BLaER1 treated with 17β-estradiol and CSF1 and Interleukin-3, amounts not matched to agents 10 nM and 100 nM (cell line): ENCODE measurements around the gene TMEM86B.
A peak's percentile ranks its signal among the peaks of the same experiment; 100 is the strongest.

Experiments used
- H3K27ac ChIP-seq, 11 experiments: shearing (Covaris generic); formaldehyde crosslinking; 2 replicates each; pipeline ENCODE4 v1.8.1; 2022
- H3K27me3 ChIP-seq, 11 experiments: shearing (Covaris generic); formaldehyde crosslinking; 2 replicates each; pipeline ENCODE4 v1.8.1; 2022
- H3K36me3 ChIP-seq, 11 experiments: shearing (Covaris generic); formaldehyde crosslinking; 2 replicates each; pipeline ENCODE4 v1.8.1; 2022
- H3K4me1 ChIP-seq, 10 experiments: shearing (Covaris generic); formaldehyde crosslinking; 2 replicates each; pipeline ENCODE4 v1.8.1; 2022
- H3K4me2 ChIP-seq, 11 experiments: shearing (Covaris generic); formaldehyde crosslinking; 2 replicates each; pipeline ENCODE4 v1.8.1; 2022
- H3K4me3 ChIP-seq, 10 experiments: shearing (Covaris generic); formaldehyde crosslinking; 2 replicates each; pipeline ENCODE4 v1.8.1; 2022
- H3K9ac ChIP-seq, 11 experiments: shearing (Covaris generic); formaldehyde crosslinking; 2 replicates each; pipeline ENCODE4 v1.8.1; 2022
- H3K9me3 ChIP-seq, 11 experiments: shearing (Covaris generic); formaldehyde crosslinking; replicated peaks in 1 of 11; 2 replicates each; pipeline ENCODE4 v1.8.1; 2022
- H4K20me1 ChIP-seq, 11 experiments: shearing (Covaris generic); formaldehyde crosslinking; 2 replicates each; pipeline ENCODE4 v1.8.1; 2022
- Cebpa-rat ChIP-seq, 11 experiments: shearing (Covaris generic); IDR thresholded peaks; 2 replicates each; pipeline ENCODE4 v1.8.1; 2022

TMEM86B gene

GRCh38 chr19:55247621-55248099, 19.1 kb upstream of the TMEM86B start:
- peaks cover 52 to 93% (median 81%) of the 10 kb centered on the region in 11 experiments for H3K36me3 ChIP-seq

DNA sequence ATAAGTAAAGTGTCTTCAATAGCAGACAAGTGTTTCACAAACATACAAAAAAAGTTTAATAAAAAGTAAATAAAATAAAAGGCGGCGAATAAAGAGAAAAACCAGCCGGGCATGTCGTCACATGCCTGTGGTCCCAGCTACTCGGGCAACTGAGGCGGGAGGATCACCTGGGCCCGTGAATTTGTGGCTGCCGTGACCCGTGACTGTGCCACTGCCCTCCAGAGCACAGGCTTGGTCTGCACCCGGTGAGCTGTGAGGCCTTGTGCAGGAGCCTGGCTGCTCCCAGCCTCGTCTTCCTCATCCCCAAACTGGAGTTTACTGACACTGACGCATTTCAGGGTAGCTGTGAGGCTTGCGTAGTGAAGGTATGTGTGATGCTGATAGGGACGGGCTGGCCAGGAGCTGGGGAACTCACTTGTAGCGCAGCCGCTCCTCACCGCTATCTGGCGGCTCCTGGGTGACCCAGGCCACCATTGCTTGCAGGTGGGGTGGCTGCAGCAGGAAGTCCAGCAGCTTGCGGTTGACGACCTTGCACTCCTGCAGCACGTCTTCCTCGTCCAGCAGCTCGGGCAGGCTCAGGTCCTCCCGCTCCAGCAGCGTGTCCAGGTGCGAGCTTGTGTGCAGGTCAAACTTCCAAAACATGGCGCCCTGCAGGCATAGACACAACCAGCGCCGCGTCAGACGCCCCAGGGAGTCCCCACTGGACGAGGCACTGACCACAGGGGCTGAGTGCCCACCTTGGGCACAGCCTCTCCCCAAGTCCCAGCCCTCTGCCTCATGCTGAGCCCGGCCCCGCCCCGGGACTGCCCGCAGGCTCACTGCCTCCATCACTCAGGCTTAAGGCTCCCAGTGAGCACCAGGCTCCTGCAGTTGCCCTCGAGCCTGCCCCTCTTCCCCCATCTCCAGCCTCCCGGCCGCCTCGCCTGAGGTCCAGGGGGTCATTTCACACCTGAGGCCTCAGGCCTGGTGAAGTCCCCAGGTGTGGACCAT, 18.2 kb upstream of the TMEM86B start:
- H3K4me3 ChIP-seq, result no peak overlapping the region
- peaks cover 49 to 54% (median 51%) of the 10 kb centered on the region in 10 experiments for H3K4me1 ChIP-seq
- no peaks in the 10 kb centered on the region for H3K27me3 ChIP-seq
- H3K4me2 ChIP-seq, result peak overlapping the region; percentile 57 to 100 (median 99); a peak in 19 of 22 replicates
- H3K36me3 ChIP-seq, result peaks cover 61 to 97% (median 88%) of the 10 kb centered on the region in 11 experiments
- peak overlapping the region in 7 of 11 experiments; percentile 30 to 77 (median 43); a peak in 9 of 22 replicates for H3K27ac ChIP-seq
- H4K20me1 ChIP-seq, result peaks cover 96 to 100% (median 100%) of the 10 kb centered on the region in 11 experiments
- H3K9ac ChIP-seq, result peak overlapping the region in 5 of 11 experiments; percentile 19 to 54 (median 29); a peak in 7 of 22 replicates
- no peak for TF ChIP-seq Cebpa-rat (IDR thresholded peaks at IDR 0.05)
- no peaks in the 10 kb centered on the region for H3K9me3 ChIP-seq

More at GRCh38 chr19:55247621-55248099, 19.1 kb upstream of the TMEM86B start:
- Histone ChIP-seq H4K20me1 (peaks cover 96 to 100% (median 100%) of the 10 kb centered on the region in 11 experiments), H3K27ac (peak overlapping the region in 9 of 11 experiments; percentile 7 to 77 (median 34); a peak in 11 of 22 replicates), H3K27me3 (no peaks in the 10 kb centered on the region), H3K9ac (peak overlapping the region in 10 of 11 experiments; percentile 5 to 54 (median 42); a peak in 14 of 22 replicates), H3K4me2 (peak overlapping the region; percentile 57 to 100 (median 99)), H3K4me1 (peaks cover 58 to 63% (median 60%) of the 10 kb centered on the region in 10 experiments), H3K9me3 (no peaks in the 10 kb centered on the region), H3K4me3 (no peak overlapping the region)
- no peak for TF ChIP-seq Cebpa-rat (IDR thresholded peaks at IDR 0.05)

DNA sequence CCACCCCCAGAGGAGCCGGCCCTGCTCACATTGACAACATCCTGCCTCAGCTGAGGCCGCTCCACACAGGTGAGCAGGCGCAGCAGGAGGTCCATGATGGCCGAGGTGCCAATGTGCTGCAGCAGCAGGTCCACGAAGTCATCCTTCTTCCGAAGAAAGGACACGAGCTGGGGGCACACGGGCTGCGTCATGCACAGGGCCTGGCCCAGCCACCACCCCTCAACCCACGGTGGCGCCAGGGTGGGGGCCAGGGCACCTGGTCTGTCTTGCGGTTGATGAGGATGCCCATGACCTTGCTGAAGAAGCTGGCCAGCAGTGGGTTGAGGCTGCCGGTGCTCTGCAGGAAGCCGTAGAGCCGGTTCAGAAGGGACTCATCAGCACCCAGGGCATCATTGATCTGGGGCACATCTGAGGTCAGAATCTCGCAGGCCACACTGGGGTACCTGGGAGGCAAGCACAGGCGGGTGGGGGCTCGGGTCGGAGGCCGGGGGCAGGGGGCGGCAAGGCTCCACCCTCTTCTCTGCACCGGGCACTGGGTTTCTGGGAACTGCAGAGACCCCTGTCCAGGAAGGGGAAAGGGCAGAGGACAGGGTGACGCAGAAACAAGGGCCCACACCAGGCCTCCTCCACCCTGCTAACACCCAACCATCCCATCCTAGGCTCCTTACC, 16.8 kb upstream of the TMEM86B start:
- peaks cover 35 to 40% (median 37%) of the 10 kb centered on the region in 10 experiments for H3K4me1 ChIP-seq
- H4K20me1 ChIP-seq, result peaks cover 88 to 98% (median 96%) of the 10 kb centered on the region in 11 experiments
- no peaks in the 10 kb centered on the region for H3K27me3 ChIP-seq
- no peaks in the 10 kb centered on the region for H3K9me3 ChIP-seq
- H3K36me3 ChIP-seq, result peaks cover 73 to 99% (median 96%) of the 10 kb centered on the region in 11 experiments
- H3K4me2 ChIP-seq, result no peak overlapping the region
- H3K4me3 ChIP-seq, result no peak overlapping the region
- H3K9ac ChIP-seq, result no peak overlapping the region; a peak in 1 of 22 replicates
- TF ChIP-seq Cebpa-rat (IDR thresholded peaks at IDR 0.05), result no peak
- no peak overlapping the region for H3K27ac ChIP-seq

GRCh38 chr19:55244004-55244680, 15.6 kb upstream of the TMEM86B start:
- no peaks in the 10 kb centered on the region for H3K27me3 ChIP-seq
- no peak overlapping the region for H3K9ac ChIP-seq
- H3K9me3 ChIP-seq, result no peaks in the 10 kb centered on the region
- H3K4me1 ChIP-seq, result peaks cover 23 to 27% (median 24%) of the 10 kb centered on the region in 10 experiments
- H3K4me2 ChIP-seq, result no peak overlapping the region
- H3K4me3 ChIP-seq, result no peak overlapping the region
- TF ChIP-seq Cebpa-rat (IDR thresholded peaks at IDR 0.05), result no peak
- H3K36me3 ChIP-seq, result peaks cover 79 to 99% (median 97%) of the 10 kb centered on the region in 11 experiments
- no peak overlapping the region for H3K27ac ChIP-seq
- H4K20me1 ChIP-seq, result peaks cover 78 to 98% (median 96%) of the 10 kb centered on the region in 11 experiments

DNA sequence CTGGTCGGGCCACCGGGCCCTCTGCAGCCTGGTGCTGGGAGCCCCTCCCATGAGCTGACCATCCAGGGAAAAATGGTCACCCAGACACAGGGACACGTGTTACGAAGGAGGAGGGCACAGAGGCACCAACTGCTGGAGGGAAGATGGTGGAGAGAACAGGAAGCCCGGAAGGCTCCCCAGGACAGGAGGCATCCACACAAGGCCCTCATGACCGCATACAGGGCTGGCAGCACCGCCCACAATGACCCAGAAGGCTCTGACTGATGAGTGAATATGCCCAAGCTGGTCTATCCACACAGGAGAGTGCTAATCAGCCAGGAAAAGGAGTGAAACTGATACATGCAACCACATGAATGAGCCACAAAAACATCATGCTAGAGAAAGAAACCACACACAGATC, 14.0 kb upstream of the TMEM86B start:
- H3K4me2 ChIP-seq, result no peak overlapping the region
- TF ChIP-seq Cebpa-rat (IDR thresholded peaks at IDR 0.05), result no peak
- H4K20me1 ChIP-seq, result peaks cover 64 to 98% (median 95%) of the 10 kb centered on the region in 11 experiments
- H3K4me1 ChIP-seq, result peaks cover 6 to 11% (median 8%) of the 10 kb centered on the region in 10 experiments
- no peak overlapping the region for H3K27ac ChIP-seq
- H3K9ac ChIP-seq, result 0 out of 22 replicates have a peak overlapping the region, but pooled peaks of 1 of the 11 experiments have one; percentile 9
- H3K36me3 ChIP-seq, result peaks cover 96 to 99% (median 98%) of the 10 kb centered on the region in 11 experiments
- no peaks in the 10 kb centered on the region for H3K9me3 ChIP-seq
- no peaks in the 10 kb centered on the region for H3K27me3 ChIP-seq
- H3K4me3 ChIP-seq, result no peak overlapping the region

DNA sequence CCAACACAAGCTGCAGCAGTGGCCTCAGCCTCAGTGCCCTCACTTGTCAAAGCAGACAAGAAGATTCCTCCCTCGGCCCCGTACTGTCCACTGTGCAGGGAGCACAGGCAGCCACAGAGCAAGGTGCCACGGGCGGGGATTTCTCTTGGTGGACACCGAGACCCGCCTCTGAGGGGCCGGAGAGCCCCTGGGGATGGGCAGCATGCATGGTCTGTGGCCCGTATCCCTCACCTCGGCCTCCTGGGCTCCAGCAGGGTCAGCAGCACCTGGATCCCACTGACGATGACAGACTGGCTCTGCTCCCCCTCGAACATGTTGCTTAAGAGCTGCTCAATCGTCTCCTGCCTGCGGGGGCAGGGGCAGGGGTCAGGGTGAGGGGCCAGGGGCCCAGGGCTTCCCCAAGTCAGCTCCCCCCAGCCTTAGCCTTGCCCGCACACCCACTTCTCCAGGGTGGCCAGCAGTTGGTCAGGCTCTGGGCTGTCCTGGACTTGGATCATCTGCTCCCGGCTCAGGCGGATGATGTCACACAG, 13.4 kb upstream of the TMEM86B start:
- peaks cover 97 to 99% (median 98%) of the 10 kb centered on the region in 11 experiments for H3K36me3 ChIP-seq
- no peak overlapping the region for H3K4me2 ChIP-seq
- H3K27ac ChIP-seq, result no peak overlapping the region
- TF ChIP-seq Cebpa-rat (IDR thresholded peaks at IDR 0.05), result no peak
- peaks cover 1 to 6% (median 3%) of the 10 kb centered on the region in 10 experiments; a peak in 16 of 20 replicates for H3K4me1 ChIP-seq
- 0 out of 22 replicates have a peak overlapping the region, but pooled peaks of 1 of the 11 experiments have one; percentile 9 for H3K9ac ChIP-seq
- H3K9me3 ChIP-seq, result no peaks in the 10 kb centered on the region
- H3K4me3 ChIP-seq, result no peak overlapping the region
- peaks cover 63 to 98% (median 95%) of the 10 kb centered on the region in 11 experiments for H4K20me1 ChIP-seq
- H3K27me3 ChIP-seq, result no peaks in the 10 kb centered on the region

- no peaks in the 10 kb centered on the region for H3K27me3 ChIP-seq
- H3K9me3 ChIP-seq, result no peaks in the 10 kb centered on the region
- no peak overlapping the region for H3K4me3 ChIP-seq
- peaks cover 63 to 98% (median 95%) of the 10 kb centered on the region in 11 experiments; a peak in 21 of 22 replicates for H4K20me1 ChIP-seq
- no peak for TF ChIP-seq Cebpa-rat (IDR thresholded peaks at IDR 0.05)
- no peak overlapping the region for H3K9ac ChIP-seq
- no peaks in the 10 kb centered on the region for H3K4me1 ChIP-seq
- H3K27ac ChIP-seq, result no peak overlapping the region
- no peak overlapping the region for H3K4me2 ChIP-seq
- H3K36me3 ChIP-seq, result peaks cover 97 to 99% (median 98%) of the 10 kb centered on the region in 11 experiments
Observed at GRCh38 chr19:55241143-55241934, 12.8 kb upstream of the TMEM86B start.
